NCI-H526 treated with DMSO at 0.1 percent for 48 hours (cell line): Measurements from ENCODE around the gene PNPLA1.

ENCODE experiments used
- DNase-seq: peaks from one replicate; lab custom pipeline; 2025; lab: John Stamatoyannopoulos, UW

PNPLA1 gene

DNA sequence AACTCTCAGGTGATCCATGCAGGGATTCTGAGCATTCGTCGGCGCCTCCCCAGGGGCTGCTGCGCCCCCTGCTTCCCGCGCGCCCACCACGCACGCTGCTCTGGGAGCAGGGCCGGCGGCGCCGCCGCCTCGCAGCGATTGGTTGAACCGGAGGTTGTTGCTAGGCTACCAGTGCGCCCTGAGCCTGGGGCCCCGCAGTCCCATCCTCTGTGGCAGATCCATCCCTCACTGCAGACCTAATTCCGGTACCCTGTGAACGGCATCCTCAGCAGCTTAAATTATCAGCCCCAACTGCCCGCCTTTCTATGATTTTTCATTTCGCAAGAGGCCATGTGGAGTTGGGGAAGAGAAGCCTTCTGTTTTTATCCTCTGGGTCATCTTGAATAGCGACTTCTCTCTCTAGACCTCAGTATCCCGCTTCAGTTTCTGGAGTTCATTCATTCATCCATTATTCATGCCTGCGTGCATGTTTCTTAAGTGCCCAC is 15.4 kb downstream of the PNPLA1 start:
- DNase-seq, result no peak

DNA sequence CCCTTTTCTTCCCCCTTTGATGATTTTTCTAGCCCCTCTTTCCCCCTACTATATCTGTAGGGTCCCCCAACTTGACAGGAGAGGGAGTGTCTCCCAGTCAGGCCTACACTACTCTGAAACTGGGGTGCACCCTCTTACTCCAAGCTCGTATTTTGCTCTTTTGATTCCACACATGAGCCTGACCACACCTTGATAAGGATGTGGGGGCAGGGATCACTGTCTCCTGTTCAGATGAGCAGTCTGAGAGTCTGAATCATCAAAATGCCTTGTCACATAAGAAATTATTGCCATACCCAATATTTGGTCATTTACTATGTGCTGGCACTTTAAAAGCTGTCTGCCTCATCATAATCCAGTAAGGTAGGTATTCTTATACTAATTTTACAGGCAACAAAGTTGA is 15.9 kb downstream of the PNPLA1 start:
- no peak for DNase-seq

- DNase-seq, result no peak
Measured at GRCh38 chr6:36286858-36287257, 17.0 kb downstream of the PNPLA1 start.

- DNase-seq, result peak; percentile 78
Measured at GRCh38 chr6:36289281-36289878, 19.5 kb downstream of the PNPLA1 start.

GRCh38 chr6:36290668-36291620 is 21.1 kb downstream of the PNPLA1 start:
- DNase-seq, result no peak

- no peak for DNase-seq
Measured at GRCh38 chr6:36292170-36292569, 22.3 kb downstream of the PNPLA1 start.

- no peak for DNase-seq
Measured at GRCh38 chr6:36296240-36296639, 26.4 kb downstream of the PNPLA1 start.

DNA sequence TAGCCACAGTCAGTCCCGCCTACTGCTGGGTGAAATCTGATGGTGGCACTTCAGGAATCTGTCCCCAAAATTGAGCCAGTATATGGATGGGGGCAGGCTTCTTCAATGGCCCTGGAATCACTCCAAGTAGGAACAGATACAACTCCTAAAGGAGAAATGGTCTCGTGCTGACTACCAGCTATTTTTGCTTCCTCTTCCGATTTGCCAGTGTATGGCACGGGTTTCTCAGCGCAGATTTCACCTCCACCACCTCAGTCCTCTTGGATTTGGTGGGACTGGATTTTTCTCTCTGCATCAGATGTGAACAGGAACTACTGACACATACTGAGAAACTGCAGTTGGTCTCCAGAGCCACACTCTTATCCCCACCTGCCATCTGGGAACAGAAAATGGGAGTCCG is 27.2 kb downstream of the PNPLA1 start:
- no peak for DNase-seq

GRCh38 chr6:36297511-36297910 is 27.7 kb downstream of the PNPLA1 start:
- no peak for DNase-seq

DNA sequence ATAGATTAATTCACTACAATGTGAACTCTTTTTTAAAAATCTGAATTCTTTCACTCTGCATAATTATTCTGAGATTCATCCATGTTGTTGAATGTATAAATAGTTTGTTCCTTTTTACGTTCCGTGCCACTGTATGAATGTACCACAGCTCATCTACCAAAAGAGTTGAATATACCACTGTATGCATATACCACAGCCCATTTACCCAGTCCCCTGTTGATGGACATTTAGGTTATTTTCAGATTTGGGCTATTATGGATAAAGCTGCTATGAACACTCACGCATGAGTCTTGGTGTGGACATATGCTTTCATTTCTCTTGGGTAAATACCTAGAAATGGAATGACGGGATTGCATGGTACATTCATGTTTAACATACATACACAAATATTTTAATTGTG is 28.2 kb downstream of the PNPLA1 start:
- no peak for DNase-seq

GRCh38 chr6:36301085-36301658 is 31.3 kb downstream of the PNPLA1 start:
- DNase-seq, result no peak

DNA sequence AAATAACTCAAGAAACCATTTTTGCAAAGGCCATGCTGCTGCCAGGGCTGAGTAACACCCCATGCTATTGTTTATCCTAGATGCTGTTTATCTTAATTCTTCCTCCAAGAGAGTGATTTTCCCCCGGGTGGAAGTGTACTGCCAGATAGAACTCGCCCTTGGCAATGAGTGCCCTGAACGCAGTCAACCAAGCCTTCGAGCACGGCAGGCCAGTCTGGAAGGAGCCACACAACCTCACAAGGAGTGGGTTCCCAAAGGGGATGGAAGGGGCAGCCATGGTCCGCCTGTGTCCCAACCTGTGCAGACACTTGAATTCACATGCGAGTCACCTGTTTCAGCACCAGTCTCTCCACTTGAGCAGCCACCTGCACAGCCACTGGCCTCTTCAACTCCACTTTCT is 31.9 kb downstream of the PNPLA1 start:
- DNase-seq, result no peak

GRCh38 chr6:36302227-36302976 is 32.5 kb downstream of the PNPLA1 start:
- DNase-seq, result peak; percentile 86

- DNase-seq, result no peak
Measured at GRCh38 chr6:36305885-36306284, 36.0 kb downstream of the PNPLA1 start.

- no peak for DNase-seq
Measured at GRCh38 chr6:36306375-36306774, 36.5 kb downstream of the PNPLA1 start.

GRCh38 chr6:36308514-36308913 is 38.7 kb downstream of the PNPLA1 start:
- DNase-seq, result no peak

DNA sequence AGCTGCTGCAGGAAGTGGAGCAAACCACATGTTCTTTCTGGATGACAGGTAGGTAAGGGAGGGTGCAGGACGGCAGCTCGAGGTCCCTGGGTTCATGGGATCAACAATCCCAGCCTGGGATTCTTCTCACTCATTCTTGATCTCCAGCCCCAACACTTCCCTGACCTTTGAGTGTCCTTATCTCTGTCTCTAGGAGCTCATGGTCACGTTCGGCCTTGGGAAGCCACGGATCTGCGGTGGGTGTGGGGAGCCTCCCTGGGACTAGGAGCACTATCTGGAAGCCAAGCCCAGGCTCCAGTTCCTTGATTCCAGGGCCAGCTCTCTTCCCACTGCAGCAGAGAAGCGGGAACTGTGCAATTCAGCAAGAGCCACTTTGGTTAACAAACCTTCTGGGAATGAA is 39.3 kb downstream of the PNPLA1 start:
- peak; percentile 80 for DNase-seq

DNA sequence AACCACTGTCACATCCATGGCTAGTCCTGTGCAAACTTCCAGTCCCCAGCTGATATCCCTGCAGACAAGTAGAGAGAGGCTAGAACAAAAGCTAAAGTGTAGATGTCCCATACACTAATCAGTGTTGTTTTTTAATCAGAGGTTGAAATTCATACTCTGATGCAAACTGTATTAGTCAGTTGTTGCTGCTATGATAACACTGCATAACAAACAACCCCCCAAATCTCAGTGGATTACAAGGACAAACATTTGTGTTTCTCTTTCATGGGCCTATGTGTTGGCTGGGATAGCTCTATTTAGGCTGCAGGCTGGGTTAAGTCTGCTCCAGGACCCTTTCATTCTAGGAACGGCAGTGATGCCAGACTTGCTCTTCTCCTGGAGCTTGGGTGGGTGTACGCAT is 40.0 kb downstream of the PNPLA1 start:
- no peak for DNase-seq

- peak; percentile 99 for DNase-seq
Measured at GRCh38 chr6:36312854-36313648, 43.2 kb downstream of the PNPLA1 start.

DNA sequence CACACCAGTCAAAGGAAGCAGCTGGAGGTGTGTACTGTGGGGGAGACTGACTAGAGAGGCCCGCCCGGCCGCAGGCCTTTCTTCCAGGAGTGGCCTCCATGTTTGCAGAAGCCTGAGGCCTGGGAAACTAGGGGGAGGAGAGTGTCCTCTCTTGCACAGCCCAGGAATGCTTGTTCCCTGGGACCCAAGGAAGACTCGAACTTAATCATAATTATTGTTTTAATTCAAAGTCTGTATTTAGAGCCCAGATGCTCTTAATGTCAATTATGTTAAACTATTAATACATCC is 43.7 kb downstream of the PNPLA1 start:
- DNase-seq, result peak; percentile 95

DNA sequence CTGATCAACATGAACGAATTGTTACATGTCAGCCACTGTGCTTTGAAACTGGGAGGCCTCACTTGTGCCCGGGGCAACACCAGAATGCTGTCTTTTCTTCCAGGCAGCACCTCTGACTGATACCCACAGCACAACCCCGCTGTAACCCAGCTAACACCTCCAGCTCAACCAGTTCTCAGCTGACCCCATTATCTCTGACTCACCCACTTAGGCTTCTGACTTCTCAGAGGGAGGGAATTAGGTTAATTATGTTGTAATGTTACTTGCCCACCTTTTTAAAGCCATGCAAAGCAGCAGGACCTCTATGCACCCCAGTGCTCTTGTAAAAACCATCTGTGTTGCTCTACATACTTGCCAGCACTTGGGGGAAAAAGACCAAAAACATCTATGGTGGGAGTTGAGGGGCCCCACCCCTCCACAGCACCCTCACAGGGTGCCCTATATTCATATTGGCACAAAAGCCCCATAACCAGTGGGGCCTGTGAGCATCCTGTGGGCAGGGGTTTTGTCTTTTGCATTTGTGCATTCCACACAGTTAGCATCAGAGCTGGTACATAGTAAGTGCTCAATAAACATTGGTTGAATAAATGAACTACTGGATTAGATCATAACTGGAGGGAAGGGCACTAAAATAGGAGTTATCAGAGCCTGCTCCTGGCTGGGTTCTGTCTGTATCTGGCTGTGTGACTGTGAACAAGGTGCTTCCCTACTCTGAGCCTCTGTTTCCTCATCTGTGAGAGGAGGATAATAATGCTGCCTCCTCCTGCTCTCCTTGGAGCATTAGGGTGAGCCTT is 44.6 kb downstream of the PNPLA1 start:
- peak; percentile 79 for DNase-seq
